ENCODE results near the gene SYT14. TPM values are rescaled to one million over a fixed set of nuclear protein-coding genes. Genes with fewer than 3 reads are reported as not detected.

The SYT14 gene
- total RNA-seq, 1 experiment from 2014 or later, result 0.07 TPM

GRCh38 chr1:210076620-210077019, 138.6 kb downstream of the SYT14 start (continued):
- TF ChIP-seq REST (IDR thresholded peaks at IDR 0.05; ENCODE audit: low read depth) (no peak), SP1 (IDR thresholded peaks at IDR 0.05; ENCODE audit: low read depth) (no peak), SIN3A (IDR thresholded peaks at IDR 0.05; ENCODE audit: low read depth) (no peak), YY1 (IDR thresholded peaks at IDR 0.05; ENCODE audit: extremely low read depth, insufficient replicate concordance, low read depth, low read length) (no peak), POLR2AphosphoS5 (IDR thresholded peaks at IDR 0.05; ENCODE audit: low read depth, low read length) (no peak), SRF (IDR thresholded peaks at IDR 0.05; ENCODE audit: low read depth) (no peak), EZH2 (IDR thresholded peaks at IDR 0.05) (no peak)

GRCh38 chr1:210081494-210081893, 143.5 kb downstream of the SYT14 start:
- TF ChIP-seq EZH2phosphoT487 (IDR thresholded peaks at IDR 0.05; ENCODE audit: borderline replicate concordance), result no peak
- TF ChIP-seq EGR1 (IDR thresholded peaks at IDR 0.05; ENCODE audit: low read depth), result no peak
- no peak for TF ChIP-seq CBX3 (IDR thresholded peaks at IDR 0.05; ENCODE audit: low read depth)
- no peak for TF ChIP-seq REST (IDR thresholded peaks at IDR 0.05; ENCODE audit: low read depth)
- TF ChIP-seq, protein P1, sequence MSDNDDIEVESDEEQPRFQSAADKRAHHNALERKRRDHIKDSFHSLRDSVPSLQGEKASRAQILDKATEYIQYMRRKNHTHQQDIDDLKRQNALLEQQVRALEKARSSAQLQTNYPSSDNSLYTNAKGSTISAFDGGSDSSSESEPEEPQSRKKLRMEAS (IDR thresholded peaks at IDR 0.05), result no peak
- no peak for TF ChIP-seq SRF (IDR thresholded peaks at IDR 0.05; ENCODE audit: low read depth)
- no peak for TF ChIP-seq EZH2 (IDR thresholded peaks at IDR 0.05)
- no peak for TF ChIP-seq FOSL1 (IDR thresholded peaks at IDR 0.05; ENCODE audit: low read depth)
- TF ChIP-seq CEBPB (IDR thresholded peaks at IDR 0.05; ENCODE audit: low read depth), result no peak
- TF ChIP-seq ZFX (IDR thresholded peaks at IDR 0.05), result no peak
- no peak for TF ChIP-seq CTCF (IDR thresholded peaks at IDR 0.05 in 2 of 3, conservative IDR thresholded peaks at IDR 0.05 in 1 of 3; ENCODE audit: borderline replicate concordance in 1 of 3, insufficient read depth in 1 of 3, low read depth in 2 of 3, low read length in 2 of 3)
- TF ChIP-seq POLR2AphosphoS5 (IDR thresholded peaks at IDR 0.05; ENCODE audit: low read depth, low read length), result no peak
- H3K9me3 ChIP-seq (ENCODE audit: control insufficient read depth in 1 of 2, insufficient read depth in 1 of 2, low read depth in 1 of 2, low read length in 2 of 2), result no peaks in the 10 kb centered on the region

More at GRCh38 chr1:210081494-210081893, 143.5 kb downstream of the SYT14 start:
- H3K27ac ChIP-seq (ENCODE audit: low read depth, low read length), result no peak overlapping the region
- H3K4me2 ChIP-seq (ENCODE audit: low read length), result no peak overlapping the region
- H4K20me1 ChIP-seq (ENCODE audit: insufficient read depth), result no peaks in the 10 kb centered on the region
- H3K79me2 ChIP-seq (ENCODE audit: insufficient read depth, low read length), result no peaks in the 10 kb centered on the region
- ATAC-seq, result no peak
- CTCF ChIA-PET, result no interaction called here
- H3K9ac ChIP-seq (ENCODE audit: low read length), result no peak overlapping the region
- peaks cover 36% of the 10 kb centered on the region for H3K27me3 ChIP-seq (ENCODE audit: insufficient read depth, low read length)
- no peaks in the 10 kb centered on the region for H3K9me2 ChIP-seq (ENCODE audit: insufficient read depth)
- no peaks in the 10 kb centered on the region for H3K4me1 ChIP-seq (ENCODE audit: control insufficient read depth in 1 of 2, insufficient read depth in 2 of 2, low read length in 2 of 2)
- BruUV-seq (replicated peaks), result no TSS peak
- RAD21 ChIA-PET (ENCODE audit: low non-redundant PET in 1 of 2, low total read pairs in 2 of 2, uncharacterized antibody in 2 of 2, unreplicated experiment in 2 of 2), result no interaction called here
- no peaks in the 10 kb centered on the region for H3K36me3 ChIP-seq (ENCODE audit: control insufficient read depth in 1 of 2, insufficient read depth in 2 of 2, low read length in 2 of 2)
- no peak for DNase-seq (ENCODE audit: low read depth, low spot score)
- H2AFZ ChIP-seq (ENCODE audit: low read depth, low read length, poor library complexity, severe bottlenecking), result no peak overlapping the region
- POLR2A ChIA-PET, result no interaction called here
- no peak overlapping the region for H3K4me3 ChIP-seq (replicated peaks in 1 of 2; ENCODE audit: low read depth in 1 of 2, low read length in 2 of 2)
- intact Hi-C loops (cut with micrococcal nuclease), result no loop called here

Measured in HCT116 (cell line).